ENCODE measurements around the gene TRIM77. TPM values are rescaled to one million over a fixed set of nuclear protein-coding genes. Genes with fewer than 3 reads are reported as not detected.
"Not testable (repeated sequence)": the region's sequence is repeated elsewhere in the genome, so short reads cannot be mapped to it uniquely, and the experiment has no call there.

Gene TRIM77, protein sequence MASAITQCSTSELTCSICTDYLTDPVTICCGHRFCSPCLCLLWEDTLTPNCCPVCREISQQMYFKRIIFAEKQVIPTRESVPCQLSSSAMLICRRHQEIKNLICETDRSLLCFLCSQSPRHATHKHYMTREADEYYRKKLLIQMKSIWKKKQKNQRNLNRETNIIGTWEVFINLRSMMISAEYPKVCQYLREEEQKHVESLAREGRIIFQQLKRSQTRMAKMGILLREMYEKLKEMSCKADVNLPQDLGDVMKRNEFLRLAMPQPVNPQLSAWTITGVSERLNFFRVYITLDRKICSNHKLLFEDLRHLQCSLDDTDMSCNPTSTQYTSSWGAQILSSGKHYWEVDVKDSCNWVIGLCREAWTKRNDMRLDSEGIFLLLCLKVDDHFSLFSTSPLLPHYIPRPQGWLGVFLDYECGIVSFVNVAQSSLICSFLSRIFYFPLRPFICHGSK
- total RNA-seq: not detected
- not detected for polyA plus RNA-seq (2013, experiment 1 of 2)
- polyA plus RNA-seq (2013, experiment 2 of 2): not detected
- long read RNA-seq, experiment 1: 0 reads
- long read RNA-seq, experiment 2: 0 reads
- long read RNA-seq, experiment 3: 0 reads
- long read RNA-seq, experiment 4: 0 reads

- H3K9ac ChIP-seq (ENCODE audit: extremely low read depth, low read length, poor library complexity, severe bottlenecking); DNase-seq; H3K27me3 Mint-ChIP-seq (ENCODE audit: insufficient read depth); H3K27me3 ChIP-seq (ENCODE audit: control insufficient read depth, insufficient read depth, low read length, poor library complexity, severe bottlenecking); H3K4me1 Mint-ChIP-seq; H3K36me3 ChIP-seq (ENCODE audit: control insufficient read depth, insufficient read depth, low read length); H3K9me3 ChIP-seq (ENCODE audit: control insufficient read depth, low read length); H3K27ac ChIP-seq (ENCODE audit: low read depth, low read length); H3K4me3 ChIP-seq (ENCODE audit: low read length); H3K4me3 Mint-ChIP-seq; H3K4me1 ChIP-seq (ENCODE audit: control insufficient read depth, insufficient read depth, low read length); H3K36me3 Mint-ChIP-seq (ENCODE audit: low read depth); H3K27ac Mint-ChIP-seq: not testable (repeated sequence)
- 91 to 100% methylated on average over 2 of the region's 2 CpGs for WGBS, 2 experiments (ENCODE audit: insufficient coverage in 1 of 2, insufficient read length in 1 of 2)
- H3K9me3 Mint-ChIP-seq: peaks cover 15% of the 10 kb centered on the region
These were observed at the start of gene TRIM77 for GRCh38 chr11:89709999-89710398. TSS of gene TRIM77 (plus strand) at chr11:89710299. CDS start at chr11:89710299, 0 bp downstream.

- TF ChIP-seq CTCF (conservative IDR thresholded peaks at IDR 0.05): no peak
- Mint-ChIP-seq H3K27me3 (ENCODE audit: insufficient read depth) (no peaks in the 10 kb centered on the region), H3K4me1 (peaks cover 10% of the 10 kb centered on the region), H3K4me3 (no peak overlapping the region), H3K9me3 (no peaks in the 10 kb centered on the region), H3K36me3 (ENCODE audit: low read depth) (no peaks in the 10 kb centered on the region), H3K27ac (no peak overlapping the region)
- Histone ChIP-seq H3K9ac (ENCODE audit: extremely low read depth, low read length, poor library complexity, severe bottlenecking) (no peak overlapping the region), H3K4me3 (ENCODE audit: low read length) (no peak overlapping the region), H3K9me3 (ENCODE audit: control insufficient read depth, low read length) (no peaks in the 10 kb centered on the region), H3K27ac (ENCODE audit: low read depth, low read length) (no peak overlapping the region), H3K4me1 (ENCODE audit: control insufficient read depth, insufficient read depth, low read length) (no peaks in the 10 kb centered on the region), H3K27me3 (ENCODE audit: control insufficient read depth, insufficient read depth, low read length, poor library complexity, severe bottlenecking) (no peaks in the 10 kb centered on the region), H3K36me3 (ENCODE audit: control insufficient read depth, insufficient read depth, low read length) (no peaks in the 10 kb centered on the region)
- 91% methylated on average over 2 of the region's 3 CpGs; no CpG with 5 or more reads in 1 of the 2 experiments for WGBS, 2 experiments (ENCODE audit: insufficient coverage in 1 of 2, insufficient read length in 1 of 2)
- DNase-seq: no peak
These were observed 43.1 kb upstream of the TRIM77 start for GRCh38 chr11:89667001-89667400.

GRCh38 chr11:89668158-89668557 is 41.9 kb upstream of the TRIM77 start:
- H3K4me3 Mint-ChIP-seq; H3K9me3 ChIP-seq (ENCODE audit: control insufficient read depth, low read length); H3K27me3 ChIP-seq (ENCODE audit: control insufficient read depth, insufficient read depth, low read length, poor library complexity, severe bottlenecking); H3K36me3 ChIP-seq (ENCODE audit: control insufficient read depth, insufficient read depth, low read length); H3K4me3 ChIP-seq (ENCODE audit: low read length); H3K27ac Mint-ChIP-seq; H3K27ac ChIP-seq (ENCODE audit: low read depth, low read length); DNase-seq; H3K36me3 Mint-ChIP-seq (ENCODE audit: low read depth); H3K4me1 ChIP-seq (ENCODE audit: control insufficient read depth, insufficient read depth, low read length); H3K9me3 Mint-ChIP-seq; H3K9ac ChIP-seq (ENCODE audit: extremely low read depth, low read length, poor library complexity, severe bottlenecking); H3K27me3 Mint-ChIP-seq (ENCODE audit: insufficient read depth): not testable (repeated sequence)
- peaks cover 16% of the 10 kb centered on the region for H3K4me1 Mint-ChIP-seq
- WGBS, 2 experiments (ENCODE audit: insufficient coverage in 1 of 2, insufficient read length in 1 of 2): 88 to 94% methylated on average over 1 to 6 of the region's 6 CpGs

- H3K27me3 ChIP-seq (ENCODE audit: control insufficient read depth, insufficient read depth, low read length, poor library complexity, severe bottlenecking); H3K4me3 ChIP-seq (ENCODE audit: low read length); H3K9me3 Mint-ChIP-seq; H3K27me3 Mint-ChIP-seq (ENCODE audit: insufficient read depth); H3K27ac Mint-ChIP-seq; DNase-seq; H3K36me3 Mint-ChIP-seq (ENCODE audit: low read depth); H3K4me1 ChIP-seq (ENCODE audit: control insufficient read depth, insufficient read depth, low read length); H3K27ac ChIP-seq (ENCODE audit: low read depth, low read length); H3K9ac ChIP-seq (ENCODE audit: extremely low read depth, low read length, poor library complexity, severe bottlenecking); H3K9me3 ChIP-seq (ENCODE audit: control insufficient read depth, low read length); H3K4me3 Mint-ChIP-seq; H3K36me3 ChIP-seq (ENCODE audit: control insufficient read depth, insufficient read depth, low read length): not testable (repeated sequence)
- peaks cover 16% of the 10 kb centered on the region for H3K4me1 Mint-ChIP-seq
These were observed 40.5 kb upstream of the TRIM77 start for GRCh38 chr11:89669586-89669985.

DNA sequence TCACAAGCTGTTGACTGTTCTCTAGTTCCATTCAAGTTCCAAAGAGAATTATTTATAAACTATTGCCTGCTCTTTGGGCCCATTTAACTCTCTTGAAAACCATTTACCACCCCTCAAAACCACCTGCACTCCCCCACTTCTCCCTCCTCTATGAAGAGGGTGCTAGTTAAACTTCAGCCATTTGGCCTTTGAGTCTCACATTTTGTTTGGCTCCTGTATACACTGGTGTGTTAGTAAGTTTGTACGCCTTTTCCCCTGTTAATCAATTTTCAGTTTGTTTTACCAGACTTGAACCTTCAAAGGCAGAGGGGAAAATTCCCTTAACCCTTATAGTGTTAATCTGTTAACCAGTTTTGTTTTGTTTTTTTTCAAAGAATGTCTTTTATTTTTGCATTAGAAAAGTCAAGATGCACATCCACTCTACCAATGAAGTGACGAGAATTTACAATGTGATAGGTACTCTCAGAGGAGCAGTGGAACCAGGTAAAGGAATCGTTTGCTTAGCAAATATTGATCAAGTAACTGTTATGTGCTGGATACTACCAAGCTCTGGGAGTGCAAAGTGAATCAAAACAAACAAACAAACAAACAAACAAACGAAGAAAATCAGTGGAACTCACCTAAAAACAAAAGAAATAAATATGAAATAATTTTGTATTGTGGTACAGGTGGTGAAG is 40.0 kb upstream of the TRIM77 start:
- not testable (repeated sequence) for H3K4me3 Mint-ChIP-seq; H3K4me3 ChIP-seq (ENCODE audit: low read length); H3K27ac ChIP-seq (ENCODE audit: low read depth, low read length); H3K36me3 Mint-ChIP-seq (ENCODE audit: low read depth); DNase-seq; H3K9me3 Mint-ChIP-seq; H3K27me3 Mint-ChIP-seq (ENCODE audit: insufficient read depth); H3K27ac Mint-ChIP-seq; H3K36me3 ChIP-seq (ENCODE audit: control insufficient read depth, insufficient read depth, low read length); H3K9ac ChIP-seq (ENCODE audit: extremely low read depth, low read length, poor library complexity, severe bottlenecking); H3K4me1 ChIP-seq (ENCODE audit: control insufficient read depth, insufficient read depth, low read length); H3K9me3 ChIP-seq (ENCODE audit: control insufficient read depth, low read length); H3K27me3 ChIP-seq (ENCODE audit: control insufficient read depth, insufficient read depth, low read length, poor library complexity, severe bottlenecking)
- peaks cover 16% of the 10 kb centered on the region for H3K4me1 Mint-ChIP-seq
- 100% methylated on average over 2 of the region's 4 CpGs; no CpG with 5 or more reads in 1 of the 2 experiments for WGBS, 2 experiments (ENCODE audit: insufficient coverage in 1 of 2, insufficient read length in 1 of 2)

GRCh38 chr11:89672547-89672946 is 37.6 kb upstream of the TRIM77 start:
- H3K27me3 Mint-ChIP-seq (ENCODE audit: insufficient read depth); H3K4me1 ChIP-seq (ENCODE audit: control insufficient read depth, insufficient read depth, low read length); H3K4me3 ChIP-seq (ENCODE audit: low read length): not testable (repeated sequence)

More at GRCh38 chr11:89672547-89672946, 37.6 kb upstream of the TRIM77 start:
- not testable (repeated sequence) for H3K9me3 ChIP-seq (ENCODE audit: control insufficient read depth, low read length); H3K4me3 Mint-ChIP-seq; H3K36me3 ChIP-seq (ENCODE audit: control insufficient read depth, insufficient read depth, low read length); H3K9ac ChIP-seq (ENCODE audit: extremely low read depth, low read length, poor library complexity, severe bottlenecking); H3K27ac ChIP-seq (ENCODE audit: low read depth, low read length); DNase-seq; H3K9me3 Mint-ChIP-seq; H3K27ac Mint-ChIP-seq; H3K36me3 Mint-ChIP-seq (ENCODE audit: low read depth); H3K27me3 ChIP-seq (ENCODE audit: control insufficient read depth, insufficient read depth, low read length, poor library complexity, severe bottlenecking)
- H3K4me1 Mint-ChIP-seq: peaks cover 16% of the 10 kb centered on the region
